SIG-M5 treated with dmso at 0.1 percent for 504 hours (cell line): ENCODE results near the gene COTL1.

Experiments
- DNase-seq: peaks from one replicate; lab custom pipeline; 2025; ENCODE audit not compliant: unreplicated experiment; lab: John Stamatoyannopoulos, UW

COTL1 gene, protein sequence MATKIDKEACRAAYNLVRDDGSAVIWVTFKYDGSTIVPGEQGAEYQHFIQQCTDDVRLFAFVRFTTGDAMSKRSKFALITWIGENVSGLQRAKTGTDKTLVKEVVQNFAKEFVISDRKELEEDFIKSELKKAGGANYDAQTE

DNA sequence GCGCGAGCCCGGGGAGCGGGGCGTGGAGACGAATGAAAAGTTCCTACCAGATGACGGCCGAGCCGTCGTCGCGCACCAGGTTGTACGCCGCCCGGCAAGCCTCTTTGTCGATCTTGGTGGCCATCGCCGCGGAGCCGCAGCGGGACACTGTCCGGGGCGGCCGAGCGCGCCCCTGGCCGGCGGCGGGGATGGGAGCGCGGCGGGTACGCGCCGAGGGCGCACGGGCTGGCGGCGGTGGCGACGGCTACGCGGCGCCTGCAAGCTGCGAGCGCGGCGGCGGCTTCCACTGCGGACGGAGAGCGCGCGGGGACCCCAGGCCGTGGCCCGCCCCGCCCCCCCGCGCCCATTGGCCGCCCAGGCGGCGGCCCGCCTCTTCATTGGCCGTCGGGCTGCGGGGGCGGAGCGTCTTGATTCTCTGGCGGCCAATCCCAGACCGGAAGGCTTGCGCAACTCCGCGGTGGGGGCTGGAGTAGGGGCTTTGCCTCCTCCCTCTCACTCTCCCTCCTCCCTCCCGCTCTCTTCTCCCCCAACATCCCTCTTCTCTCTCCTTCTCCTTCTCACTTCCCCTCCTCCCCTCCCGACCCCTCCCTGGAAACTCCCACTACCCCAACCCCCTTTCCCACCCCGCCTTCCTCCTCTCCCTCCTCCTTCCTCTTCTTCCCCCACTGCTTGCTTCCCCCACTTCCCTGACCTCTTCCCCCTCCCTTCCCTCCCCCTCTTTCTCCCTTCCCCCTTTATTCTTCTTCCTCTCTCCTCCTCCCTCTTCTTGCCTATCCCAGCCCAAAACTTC, at the start of gene COTL1:
Gene COTL1, minus strand, starts transcription at position 288 of the 790 bp plus-strand sequence. Its CDS starts 164 bp downstream, at position 124.
- peak; percentile 89 for DNase-seq

DNA sequence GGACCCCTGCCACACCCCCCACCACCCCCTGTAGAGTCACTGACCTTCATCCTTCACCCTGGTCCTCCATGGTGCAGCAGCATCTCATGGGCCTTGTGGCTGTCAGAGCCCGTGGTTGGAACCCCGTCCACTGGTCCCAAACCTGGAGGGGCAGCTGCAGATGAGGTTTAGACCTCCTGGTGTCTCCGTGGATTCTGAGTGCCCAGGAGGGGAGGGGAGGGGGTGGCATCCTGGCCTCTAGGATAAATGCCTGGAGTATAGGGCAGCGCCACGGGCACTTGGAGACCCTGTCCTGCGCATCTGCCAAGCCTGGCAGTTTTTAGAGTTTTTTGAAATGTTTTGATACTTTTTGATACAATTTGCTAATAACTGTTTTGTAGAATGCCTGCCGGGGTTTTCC, 48.0 kb upstream of the COTL1 start:
- no peak for DNase-seq

GRCh38 chr16:84665359-84665758, 47.5 kb upstream of the COTL1 start:
- DNase-seq, result no peak

DNA sequence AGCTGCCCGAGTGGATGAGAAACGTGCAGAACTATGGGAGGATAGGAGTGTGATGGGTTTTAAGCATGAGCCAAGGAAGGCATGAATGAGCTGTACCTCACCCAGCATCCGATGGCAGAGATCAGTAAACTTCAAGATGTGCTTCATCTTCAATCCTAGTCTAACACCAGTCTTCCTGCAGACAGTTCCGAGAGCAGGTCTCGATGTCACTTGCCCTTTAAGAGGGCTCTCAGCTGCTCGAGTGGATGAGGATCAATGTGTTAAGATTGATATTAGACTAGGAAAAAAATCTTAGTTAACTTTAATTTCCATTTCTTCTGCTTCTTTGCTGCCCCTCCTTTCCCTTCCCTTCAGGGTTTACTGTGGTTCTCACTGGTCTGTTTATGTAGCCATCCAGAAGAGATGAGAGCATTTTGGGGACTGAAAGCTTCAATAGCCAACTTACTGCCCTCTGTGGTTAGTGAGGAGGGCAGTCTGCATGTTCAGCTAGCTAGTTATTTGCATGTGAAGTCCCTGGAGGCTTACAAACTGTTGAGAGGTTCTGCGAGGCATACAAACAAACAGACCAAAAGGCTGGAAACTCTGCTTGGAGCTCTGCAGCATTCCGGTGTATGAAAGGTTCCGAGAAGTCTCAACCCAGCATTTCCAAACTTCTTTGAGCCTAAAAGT, 45.7 kb upstream of the COTL1 start:
- no peak for DNase-seq

GRCh38 chr16:84662471-84662870, 44.6 kb upstream of the COTL1 start:
- no peak for DNase-seq

GRCh38 chr16:84661418-84662060, 43.7 kb upstream of the COTL1 start:
- DNase-seq, result no peak

DNA sequence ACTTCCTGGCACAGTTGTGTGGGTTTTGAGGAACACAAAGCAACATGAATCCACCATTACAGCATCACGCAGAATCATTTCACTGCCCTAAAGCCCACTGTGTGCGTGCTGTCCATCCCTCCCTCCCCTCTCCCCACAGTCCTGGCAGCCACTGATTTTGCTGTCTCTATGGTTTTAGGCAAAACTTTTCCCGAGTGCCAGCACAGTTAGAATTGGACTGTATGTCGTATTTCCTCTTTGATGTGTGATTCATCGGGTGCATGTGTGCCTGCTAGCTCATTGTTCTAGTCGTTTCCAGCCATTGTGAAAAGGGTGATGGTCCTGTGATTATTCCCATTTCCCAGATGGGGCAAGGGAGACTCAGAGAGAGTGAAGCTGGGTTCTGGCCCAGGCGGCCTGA, 43.1 kb upstream of the COTL1 start:
- DNase-seq, result no peak

- DNase-seq, result no peak
Measured at GRCh38 chr16:84659656-84660300, 41.9 kb upstream of the COTL1 start.

DNA sequence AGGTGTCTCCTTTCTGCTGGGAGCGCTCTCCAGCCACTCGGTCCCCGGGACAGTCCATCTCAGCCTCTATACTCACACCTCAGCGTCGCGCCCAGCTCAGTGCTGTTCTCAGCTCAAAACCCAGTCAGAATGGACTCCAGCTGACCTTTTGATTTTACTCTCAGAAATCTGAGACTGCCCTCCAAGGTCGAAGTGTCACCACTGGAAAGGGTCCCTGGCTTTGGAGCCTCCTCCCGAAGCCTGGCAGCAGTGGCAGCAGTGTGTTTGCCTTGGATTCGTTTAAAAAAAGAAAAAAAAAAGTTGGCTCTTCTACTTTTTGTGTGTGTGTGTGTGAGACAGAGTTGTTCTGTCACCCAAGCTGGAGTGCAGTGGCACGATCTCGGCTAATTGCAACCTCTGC, 40.8 kb upstream of the COTL1 start:
- no peak for DNase-seq

- DNase-seq, result no peak
Measured at GRCh38 chr16:84657229-84657837, 39.5 kb upstream of the COTL1 start.

- no peak for DNase-seq
Measured at GRCh38 chr16:84656649-84657048, 38.8 kb upstream of the COTL1 start.

DNA sequence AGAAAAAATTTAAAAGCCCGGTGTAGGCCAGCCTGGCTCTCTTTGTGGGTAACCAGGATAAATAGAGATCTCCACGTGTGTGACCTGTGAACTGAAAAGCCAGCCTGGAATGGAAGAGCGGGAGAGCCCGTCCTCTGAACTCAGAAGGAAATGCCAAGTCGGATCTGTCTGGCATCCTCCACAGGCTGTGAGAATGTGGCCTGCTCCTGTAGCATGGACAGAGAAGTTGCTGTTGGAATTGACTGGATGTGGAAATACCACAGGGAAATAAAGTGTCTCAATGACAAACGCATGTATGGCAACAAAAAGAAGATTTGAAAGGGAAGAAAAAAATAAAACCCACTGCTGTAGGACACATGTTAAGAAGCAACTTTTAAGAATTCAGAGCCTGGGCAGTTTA, 37.1 kb upstream of the COTL1 start:
- no peak for DNase-seq

DNA sequence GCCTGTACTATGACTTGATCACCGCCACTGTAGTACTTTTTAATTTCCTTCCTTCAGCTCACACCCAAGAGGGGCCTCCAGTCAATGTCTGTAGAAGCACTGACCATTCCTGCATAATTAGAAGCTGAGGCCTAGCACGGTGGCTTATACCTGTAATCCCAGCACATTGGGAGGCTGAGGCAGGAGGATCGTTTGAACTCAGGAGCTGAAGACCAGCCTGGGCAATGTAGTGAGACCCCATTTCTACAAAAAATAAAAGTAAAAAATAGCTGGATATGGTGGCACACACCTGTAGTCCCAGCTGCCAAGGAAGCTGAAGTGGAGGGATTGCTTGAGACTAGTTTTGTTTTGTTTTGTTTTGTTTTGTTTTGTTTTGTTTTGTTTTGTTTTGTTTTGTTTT, 36.4 kb upstream of the COTL1 start:
- no peak for DNase-seq

DNA sequence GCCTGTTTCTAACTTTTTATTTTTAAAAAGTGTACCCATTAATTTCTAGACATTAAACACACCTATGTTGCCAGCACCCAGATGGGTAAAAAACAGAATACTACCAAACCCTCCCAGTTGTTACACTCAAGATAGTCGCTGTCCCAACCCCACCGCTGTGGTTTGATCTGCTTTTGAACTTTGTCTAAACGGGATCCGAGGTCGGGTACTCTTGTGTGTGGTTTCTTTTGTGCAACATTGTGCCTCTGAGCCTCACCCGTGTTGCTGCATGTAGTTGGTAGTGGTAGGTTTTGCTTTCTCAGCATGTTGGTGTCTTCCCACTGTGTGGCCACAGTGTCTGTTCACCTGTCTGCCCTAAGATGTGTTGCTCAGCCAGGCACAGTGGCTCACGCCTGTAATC, 34.7 kb upstream of the COTL1 start:
- peak; percentile 31 for DNase-seq

GRCh38 chr16:84650062-84650991, 32.4 kb upstream of the COTL1 start:
- no peak for DNase-seq

DNA sequence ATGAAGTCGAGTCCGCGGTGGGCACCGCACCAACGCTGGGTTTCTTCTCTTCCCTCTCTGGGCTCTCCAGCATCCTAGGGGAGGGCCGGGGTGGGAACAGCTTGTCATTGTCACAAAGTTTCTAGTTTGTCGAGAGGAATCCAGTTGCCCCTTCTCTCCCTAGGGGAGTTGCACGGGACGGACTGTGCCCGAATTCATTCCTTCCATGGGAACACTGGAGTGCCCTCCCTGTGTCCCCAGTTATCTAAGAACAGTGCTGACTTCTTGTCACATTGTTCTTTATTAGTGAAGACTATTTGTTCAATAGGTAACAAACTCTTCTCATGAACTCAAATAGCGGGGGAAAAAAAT, 31.6 kb upstream of the COTL1 start:
- no peak for DNase-seq

DNA sequence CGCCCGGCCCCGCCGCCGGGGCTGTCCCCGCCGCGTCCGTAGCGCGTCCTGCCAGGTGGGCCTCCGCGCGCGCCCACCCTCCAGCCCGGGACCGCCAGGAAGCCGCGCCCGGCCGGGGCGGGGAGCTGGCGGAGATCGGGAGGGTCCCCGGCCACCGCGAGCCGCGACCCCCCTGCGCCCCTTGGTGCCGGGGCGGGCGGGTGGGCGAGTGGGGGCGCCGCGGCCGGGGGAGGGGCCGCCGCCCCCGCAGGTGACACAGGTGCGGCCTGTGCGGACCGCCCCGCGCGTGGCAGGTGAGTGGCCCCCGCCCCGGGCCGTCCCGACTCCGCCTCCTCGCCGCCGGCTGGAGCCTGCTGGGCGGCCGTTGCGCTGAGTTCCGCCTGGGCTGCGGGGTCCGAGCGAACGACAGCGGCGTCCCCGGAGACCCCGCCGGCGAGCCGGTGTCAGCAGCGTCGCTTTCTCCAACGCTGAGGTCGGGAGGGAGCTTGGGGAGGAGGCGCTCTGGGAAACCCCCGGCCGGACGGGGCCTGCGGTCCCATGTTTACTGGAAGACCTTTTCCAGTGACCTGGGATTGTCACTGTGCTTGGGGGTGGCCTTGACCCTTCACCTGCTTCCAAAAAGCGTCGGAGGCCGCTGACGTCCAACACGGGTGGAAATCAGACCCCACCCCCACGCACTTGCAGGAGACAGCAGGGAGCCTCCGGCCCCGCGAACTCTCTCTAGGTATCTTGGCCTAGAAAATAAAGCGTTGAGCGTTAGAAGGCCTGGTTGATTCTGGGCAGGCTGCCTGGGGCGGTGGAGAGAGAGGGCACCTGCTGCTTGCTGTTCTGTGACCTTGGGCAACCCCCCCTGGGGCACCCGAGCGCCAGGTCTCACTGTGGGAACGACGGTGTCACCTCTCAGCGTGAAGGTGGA, 31.0 kb upstream of the COTL1 start:
- no peak for DNase-seq

GRCh38 chr16:84647828-84648594, 30.1 kb upstream of the COTL1 start, which contains the start of gene KLHL36:
Gene KLHL36 (plus strand): TSS chr16:84648511. CDS start chr16:84650868, 2,357 bp downstream.
- peak; percentile 37 for DNase-seq
